ENCODE measurements around the gene TDRD9.

- TF ChIP-seq CTCF (IDR thresholded peaks at IDR 0.05) (peak; percentile 61 to 96 (median 88)), POLR2AphosphoS5 (IDR thresholded peaks at IDR 0.05) (peak; percentile 50 to 63 (median 59)), POLR2A (IDR thresholded peaks at IDR 0.05) (no peak)
These were observed 17.9 kb upstream of the TDRD9 start for GRCh38 chr14:103910262-103910935.

Data from breast epithelium (tissue), 3 donors.